Right ventricle myocardium superior (tissue), 1 donor: Measurements from ENCODE around the gene CEP72. TPM values are rescaled to one million over a fixed set of nuclear protein-coding genes. Genes with fewer than 3 reads are reported as not detected.

Experiments
- ATAC-seq: fragments of 200-7000 bp; cut with Tn5 transposase; one replicate; pipeline ENCODE4 v1.9.1; 2020; ENCODE audit warnings: mild to moderate bottlenecking; ENCODE audit not compliant: poor library complexity
- DNase-seq: peaks from one replicate; pipeline ENCODE4 v3.0.0-alpha.2; 2020
- intact Hi-C: fragments of 100-400 bp; cut with DNase I; formaldehyde crosslinking; loops from one replicate; pipeline ENCODE4 v1.11.2; 2022
- total RNA-seq: library from RNA; stranded (reverse); fragmentation: NEBNext Ultra II Directional; extraction: Animal tissue kit (Norgen Biotek cat#: 25700); gene quantifications from one replicate; pipeline ENCODE4 v1.2.1, GENCODE V29; 2021
- donor health status: DM: no; HTN: yes; CAD: no; lungs with severe emphysema.

The CEP72 gene
- total RNA-seq, 1 donor from 2014 or later, result 1.7 TPM

DNA sequence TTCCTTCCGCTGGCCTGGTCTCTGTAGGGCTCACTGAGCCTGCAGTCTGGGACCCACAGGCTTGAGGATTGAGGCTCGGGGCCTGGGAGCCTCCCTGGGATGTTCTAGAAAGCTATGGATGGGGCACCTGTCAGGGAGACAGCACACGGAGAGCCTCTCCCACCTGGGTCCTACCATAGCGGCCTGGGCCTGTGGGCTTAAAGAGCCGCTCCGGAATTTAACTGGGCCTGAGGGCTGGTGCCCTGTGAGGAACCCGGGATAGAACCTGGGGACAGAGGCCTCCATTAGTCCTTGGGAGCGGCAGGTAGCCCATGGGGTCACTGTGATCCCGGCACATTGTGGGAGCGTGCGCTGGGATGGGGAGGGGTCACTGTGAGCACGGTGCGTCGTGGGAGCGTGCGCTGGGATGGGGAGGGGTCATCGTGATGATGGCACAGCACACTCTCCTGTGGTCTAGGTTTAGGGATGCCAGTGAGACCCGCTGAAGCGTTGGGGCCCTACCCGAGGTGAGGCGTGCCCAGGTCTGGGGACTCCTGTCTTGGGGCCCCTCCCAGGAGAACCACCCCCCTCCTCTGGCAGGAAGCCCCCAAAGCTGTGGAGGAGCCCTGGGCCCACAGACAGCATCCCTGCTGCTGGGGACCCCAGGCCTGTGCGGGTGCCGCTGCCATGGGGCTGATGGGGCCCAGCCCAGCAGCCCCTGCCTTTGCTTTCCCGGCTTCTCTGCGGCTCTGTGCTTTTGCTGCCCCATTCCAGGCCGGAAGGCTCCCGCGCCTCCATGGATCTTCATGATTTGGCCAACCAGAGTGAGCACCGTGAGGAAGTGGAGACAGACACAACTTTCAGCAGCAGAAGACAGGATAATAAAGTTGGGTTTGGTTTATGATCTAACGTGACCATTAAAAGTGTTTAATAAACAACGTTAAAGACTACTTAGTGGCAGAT lies 3.4 kb upstream of the CEP72 start:
- DNase-seq (no peak), ATAC-seq (no peak)
- intact Hi-C loops, result no loop called here

DNA sequence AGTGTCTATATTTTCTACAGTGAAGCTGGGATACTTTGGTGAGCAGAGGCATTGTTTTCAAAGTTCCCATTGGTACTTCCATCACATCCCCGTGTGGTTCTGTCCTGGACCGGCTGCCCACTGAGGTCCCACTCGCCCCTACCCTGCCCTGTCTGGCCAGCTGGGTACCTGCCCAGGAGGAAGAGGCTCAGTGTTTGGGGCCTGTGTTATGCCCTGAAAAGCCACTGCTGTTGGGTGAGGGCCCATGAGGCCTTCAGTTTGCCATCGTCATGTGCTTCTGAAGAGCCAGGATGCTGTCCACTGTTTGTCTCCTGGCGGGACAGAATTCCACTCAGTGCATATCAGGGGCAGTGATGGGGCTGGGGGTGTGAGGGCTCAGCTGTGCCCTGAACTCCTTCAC lies 2.6 kb upstream of the CEP72 start:
- DNase-seq, result no peak
- ATAC-seq, result no peak

DNA sequence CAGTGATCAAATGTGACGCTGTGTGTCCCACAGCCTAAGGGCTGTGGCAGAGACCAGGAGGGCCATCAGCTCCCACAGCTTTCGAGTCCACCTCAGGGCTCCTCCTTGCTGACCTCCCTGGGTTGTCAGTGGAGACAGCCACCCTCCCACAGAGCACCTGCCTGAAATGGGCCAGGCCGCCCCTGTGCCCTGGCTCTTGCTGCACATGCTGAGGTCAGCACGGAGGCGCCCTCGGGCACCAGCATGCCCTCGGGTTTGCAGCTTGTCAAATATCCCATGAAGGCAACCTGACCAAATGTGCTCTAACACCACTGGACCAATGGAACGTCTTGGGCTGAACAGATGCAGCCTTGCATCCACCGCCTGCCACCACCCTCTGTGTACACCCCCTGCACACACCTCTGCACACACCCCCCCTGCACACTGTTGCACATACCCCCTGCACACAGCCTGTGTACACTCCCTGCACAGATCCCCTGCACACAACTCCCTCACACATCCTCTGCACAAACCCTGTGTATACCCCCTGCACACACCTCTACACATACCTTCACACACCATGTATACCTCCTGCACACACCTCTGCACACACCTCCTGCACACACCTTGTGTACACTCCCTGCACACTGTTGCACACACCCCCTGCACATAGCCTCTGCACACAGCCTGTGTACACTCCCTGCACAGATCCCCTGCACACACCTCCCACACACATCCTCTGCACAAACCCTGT lies 2.0 kb upstream of the CEP72 start:
- DNase-seq (no peak), ATAC-seq (no peak)
- intact Hi-C loops, result no loop called here

More for the DNA sequence above, 2.6 kb upstream of the CEP72 start:
- intact Hi-C loops, result no loop called here

DNA sequence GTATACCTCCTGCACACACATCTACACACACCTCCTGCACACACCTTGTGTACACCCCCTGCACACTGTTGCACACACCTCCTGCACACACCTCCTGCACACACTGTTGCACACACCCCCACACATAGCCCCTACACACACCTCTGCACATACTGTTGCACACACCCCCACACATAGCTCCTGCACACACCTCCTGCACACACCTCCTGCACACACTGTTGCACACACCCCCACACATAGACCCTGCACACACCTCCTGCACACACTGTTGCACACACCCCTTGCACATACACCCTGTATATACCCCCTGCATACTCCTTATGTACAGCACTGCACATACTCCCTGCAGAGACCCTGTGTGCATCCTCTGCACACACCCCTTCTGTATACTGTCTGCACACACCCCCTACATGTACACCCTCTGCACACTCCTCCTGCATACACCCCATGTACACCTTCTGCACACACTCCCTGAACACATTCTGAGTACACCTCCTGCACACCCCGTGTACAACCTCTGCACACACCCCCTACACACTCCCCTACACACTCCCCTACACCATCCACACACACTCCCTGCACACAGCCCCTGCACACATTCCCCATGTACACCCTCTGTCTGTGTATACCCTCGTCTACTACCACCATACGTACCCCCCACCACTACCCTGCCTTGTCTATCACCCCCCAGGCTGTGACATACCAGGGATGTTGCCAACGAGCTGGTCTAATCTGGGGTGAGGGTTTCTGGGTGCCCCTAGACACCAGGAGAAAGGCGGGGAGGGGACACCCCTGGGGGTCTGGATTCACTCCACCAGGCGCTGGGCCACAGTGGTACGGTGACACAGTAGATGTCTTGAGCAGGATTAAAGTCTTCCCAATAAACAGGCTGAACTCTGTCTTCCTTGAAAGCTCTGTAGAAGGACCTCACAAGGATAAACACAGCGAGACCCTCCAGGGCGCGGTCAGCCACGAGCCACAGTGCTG lies 1.1 kb upstream of the CEP72 start:
- ATAC-seq (no peak), DNase-seq (no peak)
- intact Hi-C loops, result no loop called here

DNA sequence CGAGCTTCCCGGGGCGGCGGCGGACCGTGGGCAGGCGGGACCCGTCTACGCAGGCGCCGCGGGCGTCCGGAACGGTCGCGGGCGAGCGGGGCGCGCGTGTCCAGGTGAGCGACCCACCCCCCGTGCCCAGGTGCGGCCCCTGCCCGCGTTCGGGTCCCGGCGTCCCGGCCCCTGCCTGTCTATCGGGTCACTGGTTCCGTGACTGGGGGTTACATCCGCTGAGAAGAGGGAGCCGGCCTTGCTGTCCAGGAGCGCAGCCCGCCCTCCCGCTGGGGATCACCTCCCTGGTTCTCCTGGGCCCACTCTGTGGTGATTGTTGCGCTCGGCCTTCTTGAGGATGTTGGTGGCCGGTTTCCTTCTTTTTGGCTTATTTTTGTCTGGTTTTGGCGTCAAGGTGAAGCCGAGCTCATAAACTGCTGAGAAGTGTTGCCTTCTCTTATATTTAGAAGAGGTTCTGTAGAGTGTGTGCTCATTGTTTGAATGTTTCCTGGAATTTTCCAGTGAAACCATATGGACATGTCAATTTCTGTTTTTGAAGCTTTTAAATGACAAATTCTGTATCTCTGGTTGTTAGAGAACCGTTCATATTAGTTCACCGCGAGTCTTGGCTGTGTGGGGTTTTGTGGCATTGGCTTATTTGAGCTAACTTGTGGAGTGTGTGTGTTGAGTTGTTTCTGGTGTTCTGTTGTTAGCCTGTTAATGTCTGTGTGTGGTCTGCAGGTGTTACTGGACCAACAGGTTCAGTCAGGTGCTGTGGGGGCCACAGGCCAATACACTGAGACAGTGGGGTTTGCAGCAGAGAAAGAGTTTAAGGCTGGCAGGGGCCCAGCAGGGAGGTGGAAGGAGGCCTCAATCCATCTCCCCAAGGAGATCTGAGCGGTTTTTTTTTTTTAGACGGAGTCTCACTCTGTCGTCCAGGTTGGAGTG lies 621 bp downstream of the CEP72 start:
- intact Hi-C loops, result no loop called here
- DNase-seq (no peak), ATAC-seq (peak; percentile 51)

DNA sequence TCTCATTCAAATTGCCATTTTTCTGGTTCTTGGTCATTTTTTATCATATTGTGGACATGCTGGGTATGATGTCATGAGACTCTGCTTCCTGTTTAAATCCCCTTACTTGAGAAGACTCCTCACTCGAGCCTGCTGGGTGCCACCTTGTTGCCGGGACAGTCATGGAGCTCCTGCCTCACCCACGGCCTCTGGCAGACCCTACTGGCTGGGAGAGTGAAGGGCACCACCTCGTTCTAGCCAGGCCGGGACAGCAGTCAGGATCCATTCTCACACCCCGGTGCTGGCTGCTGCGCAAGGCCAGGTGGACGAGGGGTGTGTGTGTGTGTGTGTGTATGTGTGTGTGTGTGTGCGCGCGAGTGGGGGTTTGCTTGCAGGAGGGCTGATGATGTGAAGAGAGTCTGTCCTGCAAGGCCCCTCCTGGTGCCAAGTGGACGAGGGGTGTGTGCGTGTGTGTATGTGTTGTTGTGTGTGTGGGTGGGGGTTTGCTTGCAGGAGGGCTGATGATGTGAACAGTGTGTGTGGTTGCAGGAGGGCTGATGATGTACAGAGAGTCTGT lies 4.4 kb downstream of the CEP72 start:
- intact Hi-C loops, result no loop called here
- ATAC-seq (no peak), DNase-seq (no peak)

DNA sequence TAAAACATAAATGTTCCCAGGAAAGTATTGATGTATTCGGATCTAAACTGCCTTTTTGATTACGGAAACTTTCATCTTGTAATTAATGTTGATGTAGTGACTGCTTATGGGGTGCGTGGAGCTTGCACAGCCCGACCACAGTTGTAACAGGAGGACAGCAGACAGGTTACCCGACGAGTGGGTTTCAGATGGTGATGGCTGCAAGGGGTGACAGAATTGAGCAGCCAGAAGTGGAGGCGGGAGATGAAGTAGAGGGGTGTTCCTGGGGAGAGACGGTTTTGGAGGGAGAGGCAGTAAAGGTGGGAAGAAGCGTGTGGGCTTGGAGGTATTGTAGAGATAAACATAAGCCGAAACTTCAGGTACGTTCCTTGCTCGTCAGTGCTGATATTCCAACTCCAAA lies 5.8 kb downstream of the CEP72 start:
- ATAC-seq, result no peak
- DNase-seq, result no peak
- intact Hi-C loops, result no loop called here

DNA sequence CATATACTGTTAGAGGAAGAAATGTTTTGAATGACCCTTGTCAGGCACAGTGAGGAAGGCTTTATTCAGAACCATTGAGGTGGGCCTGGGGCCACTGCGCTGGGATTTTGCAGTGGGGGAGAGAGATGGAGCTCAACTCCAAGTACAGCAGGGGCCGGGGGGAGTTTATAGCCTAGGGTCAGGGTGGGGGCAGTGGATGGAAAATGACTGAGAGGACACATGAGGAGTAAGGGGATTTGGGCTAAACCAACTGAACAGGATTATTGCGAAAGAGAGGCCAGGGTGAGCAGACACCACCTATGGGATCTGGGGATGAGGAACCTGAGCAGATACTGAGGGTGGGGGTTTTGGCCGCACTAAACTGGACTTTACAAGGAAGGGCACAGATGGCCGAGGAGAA lies 6.3 kb downstream of the CEP72 start:
- intact Hi-C loops, result no loop called here
- DNase-seq (no peak), ATAC-seq (no peak)

DNA sequence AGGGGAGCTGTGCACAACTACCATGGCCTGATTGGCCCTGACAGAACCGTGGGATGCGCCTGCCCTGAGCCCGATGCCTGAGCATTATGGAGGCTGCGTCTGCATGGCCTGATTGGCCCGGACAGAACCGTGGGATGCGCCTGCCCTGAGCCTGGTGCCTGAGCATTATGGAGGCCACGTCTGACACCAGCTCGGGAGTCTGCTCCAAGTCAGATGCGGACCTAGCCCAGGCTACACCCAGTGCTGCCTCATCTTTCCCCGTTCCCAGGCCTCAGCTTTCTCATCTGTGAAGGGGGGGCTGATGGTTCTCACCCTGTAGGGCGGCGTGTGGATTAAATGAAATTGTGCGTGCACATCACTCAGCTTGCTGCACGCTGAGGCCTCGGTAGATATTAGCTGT lies 7.3 kb downstream of the CEP72 start:
- no peak for ATAC-seq
- DNase-seq, result no peak
- intact Hi-C loops, result no loop called here

DNA sequence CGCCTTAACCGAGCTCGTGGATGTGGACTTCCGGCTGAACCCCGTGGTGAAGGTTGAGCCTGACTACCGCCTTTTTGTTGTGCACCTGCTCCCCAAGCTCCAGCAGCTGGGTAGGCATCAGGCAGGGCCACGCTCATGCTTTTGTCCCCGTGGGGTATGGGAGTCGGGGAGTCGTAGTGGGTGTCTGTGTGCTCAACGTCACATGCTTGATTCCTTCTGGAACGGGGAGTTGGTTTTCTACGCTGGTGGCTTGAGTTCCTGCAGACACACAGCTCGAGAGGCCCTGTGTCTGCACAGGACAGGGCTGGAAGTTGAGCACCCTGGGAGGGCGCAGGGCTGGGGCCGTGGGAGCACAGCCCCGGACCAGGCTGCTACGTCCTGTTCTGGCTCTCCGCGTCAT lies 8.0 kb downstream of the CEP72 start:
- intact Hi-C loops, result no loop called here
- DNase-seq (peak; percentile 17), ATAC-seq (no peak)

DNA sequence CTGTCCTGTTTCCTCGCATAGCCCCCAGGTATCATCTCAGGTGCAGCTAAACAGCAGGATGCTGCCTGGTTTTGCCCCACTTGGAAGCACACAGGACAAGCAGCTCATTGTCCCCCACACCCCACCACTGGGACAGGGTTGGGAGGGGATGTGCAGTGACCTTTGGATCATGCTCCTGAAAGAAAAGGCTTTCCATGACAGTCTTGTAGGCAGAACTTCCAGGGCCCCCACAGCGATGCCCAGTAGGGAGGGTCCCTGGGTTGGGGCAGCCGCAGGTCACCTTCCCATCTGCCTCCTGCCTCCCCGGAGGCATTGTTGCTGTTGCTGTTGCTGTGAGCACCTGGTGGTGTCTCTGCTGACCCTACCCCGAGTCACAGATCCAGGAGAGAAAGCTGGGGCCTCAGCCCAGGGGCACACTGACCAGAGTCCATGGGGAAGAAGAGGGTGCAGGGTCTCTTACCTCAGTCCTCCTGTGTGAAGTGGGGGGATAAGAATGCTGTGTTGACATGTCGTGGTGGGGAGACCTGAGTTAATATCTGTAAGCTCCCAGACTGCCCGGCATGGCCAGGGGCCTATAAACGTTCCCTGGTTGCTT lies 8.5 kb downstream of the CEP72 start:
- peak; percentile 26 for DNase-seq
- intact Hi-C loops, result no loop called here
- no peak for ATAC-seq

DNA sequence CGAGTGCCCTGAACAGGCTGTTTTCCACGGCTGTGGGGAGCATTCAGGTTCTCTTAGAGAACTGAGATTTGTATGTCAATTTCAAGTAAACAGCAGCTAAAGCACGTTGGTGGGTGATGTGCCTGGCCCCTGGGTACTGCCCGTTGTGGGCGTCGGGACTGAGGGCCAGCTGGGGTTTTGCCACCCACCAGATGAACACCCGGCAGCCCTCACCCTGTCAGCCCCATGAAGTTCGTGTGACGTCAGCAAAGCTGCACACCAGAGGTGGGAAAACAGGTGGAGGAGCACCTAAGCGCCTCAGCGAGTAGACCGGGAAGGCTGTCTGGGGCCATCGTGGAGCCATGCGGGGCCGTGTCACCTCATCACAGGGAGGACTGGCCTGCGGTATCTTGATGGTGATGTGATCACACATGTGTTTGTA lies 9.2 kb downstream of the CEP72 start:
- ATAC-seq, result no peak
- intact Hi-C loops, result no loop called here
- DNase-seq, result peak; percentile 18

DNA sequence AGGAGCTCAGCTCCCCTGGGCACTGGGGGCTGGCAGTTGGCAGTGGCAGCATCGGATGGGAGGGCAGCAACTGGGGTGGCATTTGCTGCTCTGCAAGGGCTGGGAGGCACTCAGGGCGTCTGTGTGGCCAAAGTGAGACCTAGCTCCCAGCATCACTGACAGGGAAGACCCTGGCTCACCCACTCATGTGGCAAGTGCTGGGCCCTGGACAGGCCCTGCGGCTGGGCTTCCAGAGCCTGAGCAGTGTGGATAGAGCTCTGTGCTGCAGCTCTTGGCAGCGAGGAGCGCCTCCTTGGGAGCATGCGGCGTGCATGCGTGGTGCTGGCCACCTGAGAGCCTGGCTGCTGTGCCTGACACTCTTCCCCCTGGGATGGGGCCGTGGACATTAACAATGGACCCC lies 10.2 kb downstream of the CEP72 start:
- no peak for DNase-seq
- intact Hi-C loops, result no loop called here
- no peak for ATAC-seq

DNA sequence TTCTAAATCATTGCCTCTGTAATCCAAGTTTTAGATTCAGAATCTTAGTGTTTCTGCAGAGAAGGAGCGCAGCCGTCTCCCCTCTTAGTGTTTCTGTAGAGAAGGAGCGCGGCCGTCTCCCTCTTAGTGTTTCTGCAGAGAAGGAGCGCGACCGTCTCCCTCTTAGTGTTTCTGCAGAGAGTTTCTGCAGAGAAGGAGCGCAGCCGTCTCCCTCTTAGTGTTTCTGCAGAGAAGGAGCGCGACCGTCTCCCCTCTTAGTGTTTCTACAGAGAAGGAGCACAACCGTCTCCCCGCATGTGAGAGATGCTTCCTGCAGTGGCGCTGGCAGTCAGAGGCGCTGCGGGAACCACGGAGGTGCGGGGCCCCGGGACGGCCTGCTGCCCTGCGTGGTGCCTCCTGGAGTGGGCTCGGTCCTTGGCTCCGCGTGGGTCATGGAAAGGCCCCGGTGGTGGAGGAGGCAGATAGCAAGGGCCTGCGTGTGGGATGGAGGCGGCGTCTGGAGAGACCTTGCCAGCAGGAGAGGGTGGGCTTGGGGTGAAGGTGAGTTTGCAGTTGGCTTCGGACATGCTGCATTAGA lies 10.9 kb downstream of the CEP72 start:
- ATAC-seq, result no peak
- peak; percentile 27 for DNase-seq
- intact Hi-C loops, result no loop called here

DNA sequence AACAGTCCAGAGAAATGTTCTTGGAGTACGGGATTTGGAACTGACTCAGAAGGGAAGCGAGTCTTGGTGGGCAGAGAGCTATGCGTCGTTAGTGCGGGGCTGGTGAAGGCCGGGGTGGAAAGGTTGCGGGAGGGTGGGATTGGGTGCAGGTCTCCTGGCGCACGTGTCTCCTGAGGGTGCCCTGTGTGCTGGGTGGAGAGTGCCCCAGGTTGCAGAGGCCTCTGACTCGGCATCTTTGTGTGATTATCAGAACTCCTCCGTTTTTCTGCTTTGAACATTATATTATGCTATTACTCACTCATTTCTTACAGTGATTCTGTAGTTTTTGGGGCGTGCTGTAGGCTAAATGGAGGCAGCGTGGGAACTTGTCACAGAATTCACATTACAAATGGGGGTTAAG lies 11.4 kb downstream of the CEP72 start:
- ATAC-seq, result no peak
- peak; percentile 7 for DNase-seq
- intact Hi-C loops, result no loop called here

DNA sequence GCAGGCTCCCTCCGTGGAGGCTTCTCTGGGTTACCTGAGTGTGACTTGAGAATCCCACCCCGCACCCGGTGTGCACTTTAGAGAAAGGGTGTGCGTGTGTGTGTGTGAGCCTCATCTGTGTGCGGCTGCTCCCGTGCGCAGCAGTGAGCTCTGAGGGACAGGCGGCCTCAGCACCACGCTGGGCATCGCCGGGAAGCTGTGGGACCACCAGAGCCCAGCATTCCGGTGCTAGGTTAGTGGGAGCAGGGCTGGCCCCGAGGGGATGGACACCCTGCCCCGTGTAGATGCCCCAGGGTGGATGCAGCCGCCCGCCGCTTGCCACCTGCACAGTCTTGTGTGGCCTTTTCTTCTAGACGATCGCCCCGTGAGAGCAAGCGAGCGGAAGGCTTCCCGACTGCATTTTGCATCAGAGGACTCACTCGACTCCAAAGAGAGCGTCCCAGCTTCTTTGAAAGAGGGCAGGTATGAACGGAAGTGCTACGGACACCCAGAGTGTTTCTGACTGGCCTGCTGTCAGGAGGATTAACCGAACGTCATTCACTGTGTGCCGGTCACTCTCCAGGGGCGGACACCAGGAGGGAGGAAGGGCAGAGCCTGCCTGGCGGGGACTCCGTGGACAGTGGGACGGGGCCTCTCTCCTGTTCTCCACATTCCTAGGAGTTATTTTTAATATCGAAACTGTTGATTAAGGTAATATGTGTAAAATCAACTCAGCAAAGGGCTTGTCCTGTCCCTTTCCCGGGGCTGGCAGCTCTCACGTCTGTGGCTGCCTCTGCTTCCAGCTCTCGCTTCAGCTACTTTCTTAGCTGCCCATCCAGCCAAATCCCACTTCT lies 12.2 kb downstream of the CEP72 start:
- DNase-seq (peak; percentile 46), ATAC-seq (no peak)
- intact Hi-C loops, result no loop called here
